SHP77 (cell line): ENCODE results near the gene NRM.
"Not testable (repeated sequence)": the region's sequence is repeated elsewhere in the genome, so short reads cannot be mapped to it uniquely, and the experiment has no call there.

Source experiments
- DNase-seq, 2 experiments: peaks; one replicate each; lab custom pipeline; 2025; lab: John Stamatoyannopoulos, UW

Gene NRM

DNA sequence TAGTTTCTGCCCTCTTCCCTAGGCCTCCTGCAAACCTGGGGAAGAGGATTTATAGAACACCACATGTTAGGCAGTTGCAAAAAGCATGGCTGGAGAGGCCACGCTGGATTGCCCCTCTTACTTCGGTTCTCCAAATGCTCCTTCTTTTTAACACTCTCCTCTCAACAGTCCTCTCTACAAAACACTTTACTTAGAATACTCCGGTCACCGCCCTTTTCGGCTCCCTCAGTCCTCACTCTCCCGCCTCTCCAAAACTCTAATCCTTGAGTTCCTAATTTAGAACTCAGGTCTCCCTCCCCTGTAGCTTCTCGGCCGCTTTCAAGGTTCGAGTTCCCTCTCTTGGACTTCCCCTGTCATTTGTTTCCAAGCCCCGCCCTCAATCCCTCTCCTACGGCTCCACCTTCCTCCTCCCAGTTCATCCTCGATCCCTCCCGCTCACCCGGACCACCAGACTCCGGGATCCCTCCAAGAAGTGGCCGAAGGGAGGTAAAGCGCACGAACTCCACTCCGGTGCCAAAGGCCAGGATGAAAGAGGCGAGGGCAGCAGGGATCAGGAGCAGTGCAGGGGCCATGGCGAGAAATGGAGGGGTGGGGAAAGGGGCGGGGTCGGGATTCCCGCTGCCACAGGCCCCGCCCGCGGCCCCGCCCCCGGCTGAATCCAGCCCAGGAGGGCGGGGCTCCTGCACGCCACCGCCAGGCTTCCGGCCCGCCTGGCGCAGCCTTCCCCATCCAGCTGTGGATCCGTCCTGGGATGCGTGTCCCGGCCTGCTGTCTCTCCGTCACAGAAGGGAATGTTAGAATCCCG, at the start of gene NRM:
NRM (minus strand) TSS at position 582 of the 805 bp plus-strand sequence; CDS start at position 572, 10 bp downstream.
- peak; percentile 75 to 85 for DNase-seq

GRCh38 chr6:30740540-30740870, 49.7 kb upstream of the NRM start:
- DNase-seq = no peak

GRCh38 chr6:30738532-30738931, 47.7 kb upstream of the NRM start:
- no peak for DNase-seq

DNA sequence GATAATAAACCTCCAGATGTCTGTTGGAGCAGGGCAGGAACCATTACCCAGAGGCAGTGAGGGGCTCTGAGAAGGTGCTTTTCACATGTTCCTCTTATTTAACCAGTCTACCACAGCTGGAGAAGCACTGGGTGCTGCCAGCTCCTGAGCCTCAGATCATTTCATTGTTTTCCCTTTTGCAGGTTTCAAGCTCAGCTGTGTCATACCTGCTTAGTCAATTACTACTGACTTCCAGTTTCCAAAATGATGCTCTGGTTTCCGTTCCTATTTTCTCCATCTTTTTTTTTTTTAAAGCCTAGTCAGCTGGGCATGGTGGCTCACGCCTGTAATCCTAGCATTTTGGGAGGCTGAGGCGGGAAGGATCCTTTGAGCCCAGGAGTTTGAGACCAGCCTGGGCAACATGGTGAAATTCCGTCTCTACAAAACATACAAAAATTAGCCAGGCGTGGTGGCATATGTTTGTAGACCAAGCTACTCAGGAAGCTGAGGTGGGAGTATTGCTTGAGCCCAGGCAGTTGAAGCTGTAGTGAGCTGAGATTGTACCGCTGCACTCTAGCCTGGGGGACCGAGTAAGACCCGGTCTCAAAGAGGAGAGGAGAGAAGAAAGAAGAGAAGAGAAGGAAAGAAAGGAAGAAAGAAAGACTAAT, 45.0 kb upstream of the NRM start:
- no peak for DNase-seq

DNA sequence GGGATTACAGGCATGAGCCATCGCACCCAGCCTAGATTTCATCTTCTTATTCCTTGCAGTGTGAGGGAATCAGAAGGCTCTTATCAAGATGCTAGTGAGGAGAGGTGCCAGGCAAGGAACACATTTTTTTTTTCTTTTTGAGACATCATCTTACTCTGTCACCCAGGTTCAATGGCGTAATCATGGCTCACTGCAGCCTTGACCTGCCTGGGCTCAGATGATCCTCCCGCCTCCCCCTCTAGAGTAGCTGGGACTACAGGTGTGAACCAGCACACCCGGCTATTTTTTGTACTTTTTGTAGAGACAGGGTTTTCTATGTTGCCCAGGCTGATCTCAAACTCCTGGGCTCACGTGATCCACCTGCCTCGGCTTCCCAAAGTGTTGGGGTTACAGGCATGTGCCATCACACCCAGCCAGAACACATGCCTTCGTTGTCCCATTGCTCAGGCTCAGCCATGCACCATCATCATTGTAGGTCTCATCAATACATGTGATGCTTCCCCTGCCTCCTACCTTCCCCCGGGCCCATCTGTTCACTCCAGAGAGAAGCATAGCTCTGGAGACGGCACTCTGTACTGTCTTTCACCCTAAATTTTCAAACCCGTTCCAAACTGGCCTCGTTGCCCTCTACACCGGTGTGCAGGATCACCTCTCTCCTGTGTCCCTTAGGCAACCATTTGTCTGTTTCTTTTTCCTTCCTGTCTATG, 41.6 kb upstream of the NRM start:
- no peak for DNase-seq

DNA sequence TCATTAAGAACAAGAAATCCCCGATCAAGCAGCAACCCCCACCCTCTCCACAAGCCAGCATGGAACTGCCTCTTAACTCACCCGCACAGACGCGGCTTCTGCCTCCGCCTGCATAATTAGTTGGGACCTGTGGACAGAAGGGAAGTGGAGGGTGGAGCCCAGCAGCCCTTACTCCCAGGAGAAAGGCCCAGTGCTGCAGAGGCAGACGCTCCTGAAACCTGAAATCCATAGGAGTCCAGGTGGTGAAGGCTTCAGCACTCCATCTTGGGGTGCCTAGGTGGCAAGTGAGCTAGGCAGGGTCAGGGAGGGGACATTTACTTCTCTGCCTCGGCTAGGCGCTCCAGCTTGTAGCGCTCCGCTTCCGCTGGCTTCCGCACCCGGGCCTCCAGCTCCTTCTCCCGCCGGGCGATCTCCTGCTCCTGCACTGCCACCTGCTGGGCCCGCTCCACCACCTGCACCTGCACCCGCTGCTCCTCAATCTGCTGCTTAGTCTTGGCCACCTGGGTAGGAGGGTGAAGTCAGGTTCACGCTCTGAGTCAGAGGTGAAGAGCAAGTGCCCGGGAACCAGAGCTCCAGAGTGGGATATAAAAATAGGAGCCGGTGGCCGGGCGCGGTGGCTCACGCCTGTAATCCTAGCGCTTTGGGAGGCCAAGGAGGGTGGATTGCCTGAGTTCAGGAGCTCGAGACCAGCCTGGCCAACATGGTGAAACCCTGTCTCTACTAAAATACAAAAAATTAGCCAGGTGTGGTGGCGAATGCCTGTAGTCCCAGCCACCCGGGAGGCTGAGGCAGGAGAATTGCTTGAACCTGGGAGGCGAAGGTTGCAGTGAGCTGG, 40.0 kb upstream of the NRM start:
- DNase-seq = peak; percentile 59 to 78

- no peak for DNase-seq
Observed at GRCh38 chr6:30727920-30728553, 37.3 kb upstream of the NRM start.

GRCh38 chr6:30726506-30727413, 36.0 kb upstream of the NRM start:
- no peak for DNase-seq

GRCh38 chr6:30725713-30726505, 35.1 kb upstream of the NRM start:
- DNase-seq = no peak

- DNase-seq = no peak
Observed at GRCh38 chr6:30724906-30725667, 34.3 kb upstream of the NRM start.

DNA sequence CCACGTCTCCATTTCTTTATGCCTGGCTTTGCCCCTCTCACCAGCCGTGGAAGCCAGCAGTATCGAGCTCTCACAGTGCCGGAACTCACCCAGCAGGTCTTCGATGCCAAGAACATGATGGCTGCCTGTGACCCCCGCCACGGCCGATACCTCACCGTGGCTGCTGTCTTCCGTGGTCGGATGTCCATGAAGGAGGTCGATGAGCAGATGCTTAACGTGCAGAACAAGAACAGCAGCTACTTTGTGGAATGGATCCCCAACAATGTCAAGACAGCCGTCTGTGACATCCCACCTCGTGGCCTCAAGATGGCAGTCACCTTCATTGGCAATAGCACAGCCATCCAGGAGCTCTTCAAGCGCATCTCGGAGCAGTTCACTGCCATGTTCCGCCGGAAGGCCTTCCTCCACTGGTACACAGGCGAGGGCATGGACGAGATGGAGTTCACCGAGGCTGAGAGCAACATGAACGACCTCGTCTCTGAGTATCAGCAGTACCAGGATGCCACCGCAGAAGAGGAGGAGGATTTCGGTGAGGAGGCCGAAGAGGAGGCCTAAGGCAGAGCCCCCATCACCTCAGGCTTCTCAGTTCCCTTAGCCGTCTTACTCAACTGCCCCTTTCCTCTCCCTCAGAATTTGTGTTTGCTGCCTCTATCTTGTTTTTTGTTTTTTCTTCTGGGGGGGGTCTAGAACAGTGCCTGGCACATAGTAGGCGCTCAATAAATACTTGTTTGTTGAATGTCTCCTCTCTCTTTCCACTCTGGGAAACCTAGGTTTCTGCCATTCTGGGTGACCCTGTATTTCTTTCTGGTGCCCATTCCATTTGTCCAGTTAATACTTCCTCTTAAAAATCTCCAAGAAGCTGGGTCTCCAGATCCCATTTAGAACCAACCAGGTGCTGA, 33.3 kb upstream of the NRM start:
- not testable (repeated sequence) for DNase-seq

DNA sequence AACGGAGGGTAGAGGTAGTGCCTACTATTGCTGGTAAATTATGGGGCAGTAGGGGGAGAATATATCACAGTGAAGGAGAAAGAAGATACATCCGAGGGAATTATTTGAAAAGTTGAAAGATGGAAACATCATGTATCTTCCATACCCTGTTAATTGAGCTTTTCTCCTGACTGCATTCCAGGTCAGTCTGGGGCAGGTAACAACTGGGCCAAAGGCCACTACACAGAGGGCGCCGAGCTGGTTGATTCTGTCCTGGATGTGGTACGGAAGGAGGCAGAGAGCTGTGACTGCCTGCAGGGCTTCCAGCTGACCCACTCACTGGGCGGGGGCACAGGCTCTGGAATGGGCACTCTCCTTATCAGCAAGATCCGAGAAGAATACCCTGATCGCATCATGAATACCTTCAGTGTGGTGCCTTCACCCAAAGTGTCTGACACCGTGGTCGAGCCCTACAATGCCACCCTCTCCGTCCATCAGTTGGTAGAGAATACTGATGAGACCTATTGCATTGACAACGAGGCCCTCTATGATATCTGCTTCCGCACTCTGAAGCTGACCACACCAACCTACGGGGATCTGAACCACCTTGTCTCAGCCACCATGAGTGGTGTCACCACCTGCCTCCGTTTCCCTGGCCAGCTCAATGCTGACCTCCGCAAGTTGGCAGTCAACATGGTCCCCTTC, 32.5 kb upstream of the NRM start:
- not testable (repeated sequence) for DNase-seq

GRCh38 chr6:30722280-30723112, 31.7 kb upstream of the NRM start:
- DNase-seq = peak in 1 of 2 experiments; percentile 40

GRCh38 chr6:30722025-30722279, 31.2 kb upstream of the NRM start:
- not testable (repeated sequence) for DNase-seq

- peak; percentile 72 to 74 for DNase-seq
Observed at GRCh38 chr6:30721198-30722024, 30.6 kb upstream of the NRM start.

DNA sequence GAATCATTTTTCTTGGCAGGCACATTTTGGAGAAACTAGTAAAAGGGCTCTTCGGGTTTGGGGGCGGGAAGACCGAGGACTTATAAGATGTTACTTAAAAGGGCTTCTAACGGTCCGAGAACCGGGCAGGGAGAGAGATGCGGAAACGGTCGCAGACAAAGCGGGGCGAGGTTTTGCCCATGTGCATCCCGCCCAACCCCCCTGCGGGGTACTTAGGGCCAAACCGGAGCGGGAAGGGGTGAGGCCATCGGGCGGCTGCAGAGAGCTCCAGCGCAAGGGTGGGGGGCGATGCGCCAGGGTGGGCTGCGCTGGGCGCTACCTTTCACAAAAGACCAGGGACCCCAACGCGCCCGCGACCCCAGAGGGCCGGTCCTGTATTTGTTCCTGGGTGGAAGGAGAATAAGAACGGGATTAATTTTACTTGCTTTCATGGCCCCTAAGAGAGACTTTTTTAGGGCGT, 30.0 kb upstream of the NRM start:
- peak in 1 of 2 experiments; percentile 40 for DNase-seq
